ENCODE measurements around the gene SMG9. TPM values are rescaled to one million over a fixed set of nuclear protein-coding genes. Genes with fewer than 3 reads are reported as not detected.
A peak's percentile ranks its signal among the peaks of the same experiment; 100 is the strongest.

Gene SMG9
- total RNA-seq, 2 experiments from 2014 or later: 34.7 to 38.2 TPM

- Histone ChIP-seq H3K27ac (ENCODE audit: low read depth in 1 of 2, low read length in 2 of 2) (no peak overlapping the region), H3K4me1 (ENCODE audit: insufficient read depth, low read length) (peaks cover 17% of the 10 kb centered on the region), H3K9me3 (ENCODE audit: control insufficient read depth in 1 of 2, insufficient read depth in 1 of 2, low read length in 2 of 2) (no peaks in the 10 kb centered on the region), H3K4me3 (ENCODE audit: low read length) (no peak overlapping the region), H3K27me3 (ENCODE audit: control insufficient read depth in 1 of 2, insufficient read depth in 2 of 2, low read length in 2 of 2) (no peaks in the 10 kb centered on the region), H3K36me3 (ENCODE audit: insufficient read depth, low read length) (peaks cover 82% of the 10 kb centered on the region)
- CTCF ChIA-PET: interaction anchor here (3.3 kb wide), 1 partner anchor 37 kb away, joined by 40 read pairs; no protein-coding TSS in a partner anchor
- DNase-seq: peak in 3 of 14 experiments; percentile 46 to 66 (median 50)
- Mint-ChIP-seq H3K9me3 (no peaks in the 10 kb centered on the region), H3K36me3 (ENCODE audit: low read depth) (peaks cover 79% of the 10 kb centered on the region), H3K27ac (no peak overlapping the region), H3K4me3 (no peak overlapping the region), H3K27me3 (no peaks in the 10 kb centered on the region), H3K4me1 (ENCODE audit: low read depth) (peaks cover 26% of the 10 kb centered on the region)
- no peak for ATAC-seq (ENCODE audit: poor library complexity)
- intact Hi-C loops (cut with DNase I, micrococcal nuclease): no loop called here
- TF ChIP-seq CTCF (IDR thresholded peaks at IDR 0.05): no peak
- POLR2A ChIA-PET: no interaction called here
Measured at GRCh38 chr19:43747557-43748204, 7.1 kb downstream of the SMG9 start.

GRCh38 chr19:43743059-43743458 is 11.7 kb downstream of the SMG9 start:
- Histone ChIP-seq H3K4me3 (ENCODE audit: low read length) (no peak overlapping the region), H3K4me1 (ENCODE audit: insufficient read depth, low read length) (peaks cover 15% of the 10 kb centered on the region), H3K9me3 (ENCODE audit: control insufficient read depth in 1 of 2, insufficient read depth in 1 of 2, low read length in 2 of 2) (no peaks in the 10 kb centered on the region), H3K27me3 (ENCODE audit: control insufficient read depth in 1 of 2, insufficient read depth in 2 of 2, low read length in 2 of 2) (no peaks in the 10 kb centered on the region), H3K27ac (ENCODE audit: low read depth in 1 of 2, low read length in 2 of 2) (no peak overlapping the region), H3K36me3 (ENCODE audit: insufficient read depth, low read length) (peaks cover 89% of the 10 kb centered on the region)
- Mint-ChIP-seq H3K27ac (no peak overlapping the region), H3K27me3 (no peaks in the 10 kb centered on the region), H3K4me1 (ENCODE audit: low read depth) (peaks cover 9% of the 10 kb centered on the region), H3K36me3 (ENCODE audit: low read depth) (peaks cover 85% of the 10 kb centered on the region), H3K4me3 (no peak overlapping the region), H3K9me3 (no peaks in the 10 kb centered on the region)
- no peak for TF ChIP-seq CTCF (IDR thresholded peaks at IDR 0.05)
- ChIA-PET CTCF (interaction anchor here (0.7 to 3.6 kb wide), 3 partner anchors 33 to 66 kb away, joined by 3 to 41 read pairs (median 4); no protein-coding TSS in a partner anchor), POLR2A (interaction anchor here (0.6 kb wide), 1 partner anchor 42 kb away, joined by 3 read pairs; no protein-coding TSS in a partner anchor)
- DNase-seq (no peak), ATAC-seq (ENCODE audit: poor library complexity) (no peak)
- intact Hi-C loops (cut with DNase I, micrococcal nuclease): loop anchor here in 1 of 2 experiments (5.0 kb wide), 1 partner anchor 71 kb away; the partner anchor contains the start of gene PLAUR

- Mint-ChIP-seq H3K9me3 (no peaks in the 10 kb centered on the region), H3K4me3 (no peak overlapping the region), H3K27ac (no peak overlapping the region), H3K27me3 (no peaks in the 10 kb centered on the region), H3K4me1 (ENCODE audit: low read depth) (peaks cover 6% of the 10 kb centered on the region), H3K36me3 (ENCODE audit: low read depth) (peaks cover 91% of the 10 kb centered on the region)
- Histone ChIP-seq H3K4me1 (ENCODE audit: insufficient read depth, low read length) (peaks cover 9% of the 10 kb centered on the region), H3K27ac (ENCODE audit: low read depth in 1 of 2, low read length in 2 of 2) (no peak overlapping the region), H3K27me3 (ENCODE audit: control insufficient read depth in 1 of 2, insufficient read depth in 2 of 2, low read length in 2 of 2) (no peaks in the 10 kb centered on the region), H3K9me3 (ENCODE audit: control insufficient read depth in 1 of 2, insufficient read depth in 1 of 2, low read length in 2 of 2) (no peaks in the 10 kb centered on the region), H3K4me3 (ENCODE audit: low read length) (no peak overlapping the region), H3K36me3 (ENCODE audit: insufficient read depth, low read length) (peaks cover 89% of the 10 kb centered on the region)
- TF ChIP-seq CTCF (IDR thresholded peaks at IDR 0.05): no peak
- CTCF ChIA-PET: no interaction called here
- no peak for DNase-seq
- ATAC-seq (ENCODE audit: poor library complexity): no peak
- POLR2A ChIA-PET: no interaction called here
- intact Hi-C loops (cut with DNase I, micrococcal nuclease): loop anchor here in 1 of 2 experiments (5.0 kb wide), 1 partner anchor 69 kb away; the partner anchor contains the start of gene PLAUR
Measured at GRCh38 chr19:43741075-43741825, 13.5 kb downstream of the SMG9 start.

Data from CD4-positive, alpha-beta T cell (primary cell).